Measurements from ENCODE around the gene PSMB11. TPM values are rescaled to one million over a fixed set of nuclear protein-coding genes. Genes with fewer than 3 reads are reported as not detected.

The PSMB11 gene
- total RNA-seq, 1 donor from 2014 or later = not detected

DNA sequence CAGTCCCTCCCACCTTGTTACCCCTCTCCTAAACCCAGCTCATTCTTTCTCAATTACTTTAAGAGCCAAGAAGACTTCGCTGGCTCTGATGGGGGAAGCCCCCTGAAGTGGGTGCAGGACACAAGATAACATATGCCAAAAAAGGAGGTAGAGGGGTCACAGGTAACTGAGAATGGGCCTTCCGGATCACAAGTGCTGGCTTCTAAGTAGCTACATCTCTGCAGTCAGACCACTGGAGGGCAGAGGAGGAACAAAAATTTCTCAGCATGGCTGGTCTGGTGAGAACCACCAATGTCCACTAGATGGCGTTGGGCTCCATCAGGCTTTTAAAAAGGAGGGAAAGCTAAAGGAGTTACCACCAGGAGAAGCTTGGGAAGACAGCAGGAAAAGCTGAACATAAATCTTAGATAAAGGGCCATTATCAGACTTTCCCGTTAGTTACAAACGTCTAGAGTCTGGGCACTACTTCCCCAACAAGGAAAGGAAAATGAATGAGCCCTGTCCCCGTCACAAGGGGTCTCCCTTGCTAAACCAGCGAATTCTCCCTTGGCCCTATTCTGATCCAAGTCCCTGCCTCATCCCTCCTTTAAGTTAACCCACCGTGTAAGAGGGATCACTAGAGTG, 26.9 kb downstream of the PSMB11 start:
- H3K4me3 ChIP-seq = no peak overlapping the region
- H3K9me3 ChIP-seq = no peaks in the 10 kb centered on the region
- H3K36me3 ChIP-seq = peaks cover 78% of the 10 kb centered on the region
- H3K27ac ChIP-seq = no peak overlapping the region
- peaks cover 36% of the 10 kb centered on the region for H3K4me1 ChIP-seq
- TF ChIP-seq, protein P1, sequence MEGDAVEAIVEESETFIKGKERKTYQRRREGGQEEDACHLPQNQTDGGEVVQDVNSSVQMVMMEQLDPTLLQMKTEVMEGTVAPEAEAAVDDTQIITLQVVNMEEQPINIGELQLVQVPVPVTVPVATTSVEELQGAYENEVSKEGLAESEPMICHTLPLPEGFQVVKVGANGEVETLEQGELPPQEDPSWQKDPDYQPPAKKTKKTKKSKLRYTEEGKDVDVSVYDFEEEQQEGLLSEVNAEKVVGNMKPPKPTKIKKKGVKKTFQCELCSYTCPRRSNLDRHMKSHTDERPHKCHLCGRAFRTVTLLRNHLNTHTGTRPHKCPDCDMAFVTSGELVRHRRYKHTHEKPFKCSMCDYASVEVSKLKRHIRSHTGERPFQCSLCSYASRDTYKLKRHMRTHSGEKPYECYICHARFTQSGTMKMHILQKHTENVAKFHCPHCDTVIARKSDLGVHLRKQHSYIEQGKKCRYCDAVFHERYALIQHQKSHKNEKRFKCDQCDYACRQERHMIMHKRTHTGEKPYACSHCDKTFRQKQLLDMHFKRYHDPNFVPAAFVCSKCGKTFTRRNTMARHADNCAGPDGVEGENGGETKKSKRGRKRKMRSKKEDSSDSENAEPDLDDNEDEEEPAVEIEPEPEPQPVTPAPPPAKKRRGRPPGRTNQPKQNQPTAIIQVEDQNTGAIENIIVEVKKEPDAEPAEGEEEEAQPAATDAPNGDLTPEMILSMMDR (IDR thresholded peaks at IDR 0.05) = peak; percentile 96
- no peaks in the 10 kb centered on the region for H3K27me3 ChIP-seq (ENCODE audit: low read depth)
- peak; percentile 87 to 91 for ATAC-seq
- intact Hi-C loops (cut with DNase I) = no loop called here
- no peak for DNase-seq

DNA sequence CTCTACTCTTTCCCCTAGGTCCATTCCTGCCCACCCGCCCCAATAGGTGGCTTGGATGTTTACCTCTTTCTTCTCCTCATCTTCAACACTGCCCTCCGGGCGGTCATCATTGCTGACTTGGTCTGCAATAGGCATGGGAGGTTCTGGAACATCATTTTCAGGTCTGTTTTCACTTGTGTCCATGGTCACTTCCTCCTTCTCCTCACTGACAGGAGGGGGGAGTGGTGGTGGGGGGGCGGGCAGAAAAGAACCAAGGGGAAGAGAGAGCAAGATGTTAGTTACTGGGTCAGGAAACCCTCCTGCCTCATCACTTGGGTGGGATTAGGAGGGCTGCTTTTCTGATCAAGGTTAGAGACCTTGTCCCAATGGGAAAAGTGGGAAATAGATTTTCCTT, 27.4 kb downstream of the PSMB11 start:
- DNase-seq (no peak), ATAC-seq (no peak)
- Histone ChIP-seq H3K4me3 (no peak overlapping the region), H3K4me1 (peaks cover 36% of the 10 kb centered on the region), H3K27me3 (ENCODE audit: low read depth) (no peaks in the 10 kb centered on the region), H3K9me3 (no peaks in the 10 kb centered on the region), H3K36me3 (peaks cover 78% of the 10 kb centered on the region), H3K27ac (no peak overlapping the region)
- intact Hi-C loops (cut with DNase I) = no loop called here
- TF ChIP-seq, protein P1 (IDR thresholded peaks at IDR 0.05) = no peak

DNA sequence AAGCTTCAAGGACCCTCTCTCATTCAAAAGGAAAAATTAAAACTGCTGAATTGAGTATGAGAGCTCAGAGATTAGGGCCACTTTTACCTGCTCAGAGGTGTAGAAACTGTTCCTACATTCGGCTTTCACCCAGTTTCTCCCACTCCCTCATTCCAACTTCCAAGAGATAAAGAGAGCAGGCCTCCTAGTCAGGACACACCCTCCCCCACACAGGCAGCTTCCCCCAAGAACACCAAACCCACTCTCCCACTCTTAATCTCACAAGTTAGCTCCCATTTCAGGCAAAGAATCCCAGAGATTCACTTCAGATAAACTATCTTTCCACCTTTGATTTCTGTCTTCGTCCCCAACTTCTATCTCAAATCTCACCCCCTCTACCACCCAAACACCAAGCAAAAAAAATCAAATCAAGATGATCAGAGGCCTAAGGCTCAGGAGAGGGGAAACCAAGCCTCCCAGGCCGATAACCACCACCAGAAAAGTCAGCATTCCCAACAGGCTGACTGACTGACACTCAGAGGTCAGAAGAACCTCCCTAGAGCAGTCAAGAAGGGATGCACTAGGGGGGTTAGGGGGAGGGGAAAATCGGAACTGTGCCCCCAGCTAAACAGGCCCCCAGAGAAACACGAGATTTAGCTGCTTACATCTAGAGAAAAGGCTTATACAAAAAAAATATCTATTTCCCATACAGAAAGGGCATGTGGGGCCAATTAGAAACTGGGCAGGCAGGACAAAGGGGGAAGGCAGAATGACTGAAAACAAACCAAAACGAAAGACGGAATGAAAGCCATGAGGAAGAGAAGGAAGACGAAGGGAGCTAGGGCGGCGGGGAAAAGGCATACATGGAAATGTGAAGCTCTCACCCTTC, 28.5 kb downstream of the PSMB11 start:
- H3K36me3 ChIP-seq = peaks cover 78% of the 10 kb centered on the region
- H3K4me1 ChIP-seq = peaks cover 36% of the 10 kb centered on the region
- peak overlapping the region; percentile 78 for H3K27ac ChIP-seq
- TF ChIP-seq, protein P1 (IDR thresholded peaks at IDR 0.05) = no peak
- H3K4me3 ChIP-seq = peak overlapping the region; percentile 67
- no peaks in the 10 kb centered on the region for H3K27me3 ChIP-seq (ENCODE audit: low read depth)
- no peak for ATAC-seq
- DNase-seq = no peak
- H3K9me3 ChIP-seq = no peaks in the 10 kb centered on the region
- intact Hi-C loops (cut with DNase I) = no loop called here

DNA sequence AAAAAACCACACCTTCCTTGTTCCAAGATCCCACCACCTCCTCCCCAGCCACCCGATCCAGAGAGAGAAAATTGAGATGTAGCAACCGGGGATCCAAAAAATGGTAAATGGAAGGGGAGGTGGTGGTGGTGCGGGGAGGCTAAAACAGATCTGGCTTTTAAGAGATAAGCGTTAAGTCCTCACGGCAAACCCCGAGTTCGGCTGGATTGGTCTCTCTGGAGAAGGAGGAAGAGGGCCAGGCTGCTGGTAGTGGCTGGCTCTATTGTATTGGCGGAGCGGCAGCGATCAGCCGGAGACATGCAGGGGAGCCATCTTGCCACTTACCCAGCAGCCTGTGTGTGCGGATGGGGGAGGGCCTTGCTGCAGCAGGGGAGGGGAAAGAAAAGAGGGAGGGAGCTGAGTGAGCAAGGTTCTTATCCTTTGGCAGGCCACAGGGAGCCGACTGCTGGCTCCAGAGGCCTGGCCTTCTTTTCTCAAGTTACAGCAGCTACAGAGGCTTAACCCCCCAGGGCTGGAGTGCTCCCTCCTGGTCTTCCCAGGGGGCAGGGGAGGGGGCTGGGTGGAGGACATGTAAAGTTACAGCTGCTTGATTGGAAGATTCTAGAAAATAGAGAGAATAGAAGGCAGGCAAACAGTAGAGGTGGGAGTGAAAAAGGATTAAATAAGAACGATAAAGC, 29.4 kb downstream of the PSMB11 start:
- H3K27me3 ChIP-seq (ENCODE audit: low read depth) = no peaks in the 10 kb centered on the region
- TF ChIP-seq, protein P1 (IDR thresholded peaks at IDR 0.05) = no peak
- H3K4me1 ChIP-seq = peaks cover 36% of the 10 kb centered on the region
- H3K27ac ChIP-seq = peak overlapping the region; percentile 78
- ATAC-seq (peak; percentile 93 to 94), DNase-seq (peak; percentile 84)
- H3K9me3 ChIP-seq = no peaks in the 10 kb centered on the region
- peaks cover 78% of the 10 kb centered on the region for H3K36me3 ChIP-seq
- peak overlapping the region; percentile 67 for H3K4me3 ChIP-seq
- intact Hi-C loops (cut with DNase I) = no loop called here

DNA sequence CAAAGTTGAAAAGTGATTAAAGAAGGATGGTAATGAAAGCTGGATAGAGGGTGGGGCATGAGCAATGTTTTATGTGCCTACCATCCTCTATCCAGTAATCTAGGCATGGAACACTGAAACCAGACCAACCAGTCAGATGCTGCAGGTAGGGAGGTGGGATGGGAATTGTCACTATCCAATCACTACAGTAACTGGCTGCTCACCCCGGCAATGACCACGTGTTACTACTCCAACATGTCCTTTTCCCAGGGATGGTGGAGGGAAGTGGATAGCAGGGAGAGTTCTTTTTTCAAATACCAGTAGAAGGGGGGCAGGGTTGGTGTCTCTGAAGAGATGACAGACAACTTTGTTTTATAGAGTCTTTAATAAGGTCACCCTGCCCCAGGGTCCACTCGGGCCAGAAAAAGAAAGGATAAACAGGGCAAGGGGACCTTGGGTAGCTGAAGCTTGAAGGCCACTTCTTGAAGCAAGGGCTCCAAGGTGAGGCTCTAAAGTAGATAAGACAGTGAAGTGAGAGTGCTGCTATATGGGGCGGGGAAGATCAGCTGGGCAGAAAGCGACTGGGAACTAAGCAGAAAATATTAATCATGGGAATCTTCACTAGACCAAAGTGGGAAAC, 30.0 kb downstream of the PSMB11 start:
- TF ChIP-seq, protein P1 (IDR thresholded peaks at IDR 0.05) = no peak
- peaks cover 37% of the 10 kb centered on the region for H3K4me1 ChIP-seq

More for the DNA sequence above, 30.0 kb downstream of the PSMB11 start:
- Histone ChIP-seq H3K9me3 (no peaks in the 10 kb centered on the region), H3K4me3 (peak overlapping the region; percentile 67), H3K27me3 (ENCODE audit: low read depth) (no peaks in the 10 kb centered on the region), H3K36me3 (peaks cover 78% of the 10 kb centered on the region), H3K27ac (peak overlapping the region; percentile 78)
- DNase-seq (no peak), ATAC-seq (no peak)
- intact Hi-C loops (cut with DNase I) = no loop called here

Measured in lower lobe of right lung (tissue), 2 donors.